ENCODE measurements around the gene SYNDIG1.

The SYNDIG1 gene

DNA sequence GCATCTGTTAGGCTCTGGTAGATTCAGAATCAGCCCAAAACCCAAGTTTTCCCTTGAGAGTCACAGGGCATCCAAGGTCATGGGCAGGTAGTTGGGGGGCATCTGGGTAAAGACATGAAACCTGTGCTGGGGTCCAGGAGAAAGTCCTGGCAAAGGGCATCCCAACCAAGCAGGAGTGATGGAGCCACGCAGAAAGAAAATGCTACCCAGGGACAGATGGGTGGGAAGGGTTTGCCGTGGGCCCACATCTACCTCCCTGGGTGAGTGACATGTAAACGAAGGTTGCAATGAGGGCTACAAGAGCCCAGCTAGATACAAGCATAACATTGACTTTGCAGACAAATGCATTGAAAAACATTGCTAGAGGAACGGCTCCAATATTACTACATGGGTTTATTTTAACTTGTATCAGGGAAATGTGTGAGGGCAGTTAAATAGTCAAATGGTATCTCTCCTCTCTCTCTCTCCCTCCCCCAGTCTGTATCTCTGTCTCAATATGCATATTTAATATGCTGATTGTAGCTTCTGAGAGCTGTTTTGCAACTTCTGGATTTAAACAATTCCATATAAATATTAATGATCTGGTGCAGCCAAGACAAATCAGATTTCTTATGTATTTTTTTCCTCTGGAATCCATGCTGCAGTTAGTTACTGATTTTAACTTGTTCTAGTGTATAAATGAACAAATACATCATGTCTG is 135.7 kb downstream of the SYNDIG1 start:
- no peak overlapping the region for H3K18ac ChIP-seq (ENCODE audit: low read length)
- H3K4me1 ChIP-seq (ENCODE audit: control insufficient read depth, low read depth, low read length) = peaks cover 2% of the 10 kb centered on the region
- H3K4me3 ChIP-seq (ENCODE audit: low read length) = no peak overlapping the region
- H3K27me3 ChIP-seq (ENCODE audit: insufficient read depth, low read length, poor library complexity) = no peaks in the 10 kb centered on the region
- no peak for DNase-seq
- no peak overlapping the region for H3K4me2 ChIP-seq (ENCODE audit: low read length)
- no peak overlapping the region for H2AK5ac ChIP-seq (ENCODE audit: low read length)
- no peak overlapping the region for H4K8ac ChIP-seq (ENCODE audit: low read depth, low read length)
- H3K27ac ChIP-seq (ENCODE audit: low read depth, low read length) = no peak overlapping the region
- no peak overlapping the region for H2BK15ac ChIP-seq (replicated peaks; ENCODE audit: low read depth)
- no peak overlapping the region for H4K5ac ChIP-seq (ENCODE audit: low read length)
- H3K79me2 ChIP-seq (ENCODE audit: control insufficient read depth, insufficient read depth, low read length) = no peaks in the 10 kb centered on the region
- H3K4ac ChIP-seq (ENCODE audit: low read depth, low read length) = no peak overlapping the region
- H3K36me3 ChIP-seq (ENCODE audit: control insufficient read depth, insufficient read depth, low read length) = no peaks in the 10 kb centered on the region
- no peak overlapping the region for H2BK5ac ChIP-seq (ENCODE audit: low read length)
- H3K23ac ChIP-seq (ENCODE audit: low read length) = no peak overlapping the region
- H3K56ac ChIP-seq (ENCODE audit: low read length) = no peak overlapping the region
- H3K79me1 ChIP-seq (ENCODE audit: low read length) = no peaks in the 10 kb centered on the region
- H3K9ac ChIP-seq (ENCODE audit: low read length) = no peak overlapping the region
- no peak overlapping the region for H2BK120ac ChIP-seq (ENCODE audit: low read depth, low read length)
- no CpG with 5 or more reads among the region's 4 CpGs for WGBS (ENCODE audit: extremely low coverage, insufficient coverage, low lambda C conversion rate)

DNA sequence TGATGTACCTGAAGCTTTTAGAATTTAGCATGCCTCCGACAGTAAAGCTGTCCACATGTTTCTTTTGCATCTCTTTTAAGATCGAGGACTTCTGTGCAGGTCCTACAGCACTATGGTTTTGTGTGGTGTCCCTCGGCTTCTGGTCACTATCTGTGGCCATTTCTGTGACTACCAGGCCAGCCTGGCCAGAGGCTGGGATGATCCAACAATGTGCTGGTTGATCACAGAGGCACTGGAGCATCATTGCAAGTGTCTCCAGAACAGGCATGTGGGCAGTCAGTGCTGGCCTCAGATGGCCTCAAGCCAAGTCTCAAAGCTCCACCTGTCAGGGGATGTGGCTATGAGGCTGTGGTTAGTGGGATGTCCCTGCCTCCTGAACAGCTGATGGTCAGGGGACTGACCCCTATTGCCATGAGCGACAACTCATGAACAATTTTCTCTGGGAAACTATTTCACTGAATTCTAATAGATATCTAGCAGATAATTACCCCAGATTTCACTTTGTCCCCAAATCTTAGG is 136.6 kb downstream of the SYNDIG1 start:
- Histone ChIP-seq H3K27ac (ENCODE audit: low read depth, low read length) (no peak overlapping the region), H3K79me1 (ENCODE audit: low read length) (no peaks in the 10 kb centered on the region), H3K56ac (ENCODE audit: low read length) (no peak overlapping the region), H2BK5ac (ENCODE audit: low read length) (no peak overlapping the region), H2BK15ac (replicated peaks; ENCODE audit: low read depth) (no peak overlapping the region), H2AK5ac (ENCODE audit: low read length) (no peak overlapping the region), H4K8ac (ENCODE audit: low read depth, low read length) (no peak overlapping the region), H3K27me3 (ENCODE audit: insufficient read depth, low read length, poor library complexity) (no peaks in the 10 kb centered on the region), H3K4me3 (ENCODE audit: low read length) (no peak overlapping the region), H3K4me1 (ENCODE audit: control insufficient read depth, low read depth, low read length) (peaks cover 7% of the 10 kb centered on the region), H2BK120ac (ENCODE audit: low read depth, low read length) (no peak overlapping the region), H3K18ac (ENCODE audit: low read length) (no peak overlapping the region), H3K4ac (ENCODE audit: low read depth, low read length) (no peak overlapping the region), H4K5ac (ENCODE audit: low read length) (no peak overlapping the region), H3K9ac (ENCODE audit: low read length) (no peak overlapping the region), H3K36me3 (ENCODE audit: control insufficient read depth, insufficient read depth, low read length) (no peaks in the 10 kb centered on the region), H3K23ac (ENCODE audit: low read length) (no peak overlapping the region), H3K79me2 (ENCODE audit: control insufficient read depth, insufficient read depth, low read length) (no peaks in the 10 kb centered on the region), H3K4me2 (ENCODE audit: low read length) (no peak overlapping the region)
- WGBS (ENCODE audit: extremely low coverage, insufficient coverage, low lambda C conversion rate) = no CpG with 5 or more reads among the region's 4 CpGs
- DNase-seq = no peak

GRCh38 chr20:24607402-24607801 is 138.0 kb downstream of the SYNDIG1 start:
- Histone ChIP-seq H3K4ac (ENCODE audit: low read depth, low read length) (no peak overlapping the region), H3K27ac (ENCODE audit: low read depth, low read length) (no peak overlapping the region), H2BK120ac (ENCODE audit: low read depth, low read length) (no peak overlapping the region), H3K18ac (ENCODE audit: low read length) (no peak overlapping the region), H3K79me2 (ENCODE audit: control insufficient read depth, insufficient read depth, low read length) (no peaks in the 10 kb centered on the region), H3K4me2 (ENCODE audit: low read length) (no peak overlapping the region), H2AK5ac (ENCODE audit: low read length) (no peak overlapping the region), H3K23ac (ENCODE audit: low read length) (no peak overlapping the region), H3K27me3 (ENCODE audit: insufficient read depth, low read length, poor library complexity) (no peaks in the 10 kb centered on the region), H3K9ac (ENCODE audit: low read length) (no peak overlapping the region), H2BK15ac (replicated peaks; ENCODE audit: low read depth) (no peak overlapping the region), H3K4me3 (ENCODE audit: low read length) (no peak overlapping the region), H3K36me3 (ENCODE audit: control insufficient read depth, insufficient read depth, low read length) (no peaks in the 10 kb centered on the region), H4K8ac (ENCODE audit: low read depth, low read length) (no peak overlapping the region), H4K5ac (ENCODE audit: low read length) (no peak overlapping the region), H3K79me1 (ENCODE audit: low read length) (no peaks in the 10 kb centered on the region), H3K56ac (ENCODE audit: low read length) (no peak overlapping the region), H2BK5ac (ENCODE audit: low read length) (no peak overlapping the region), H3K4me1 (ENCODE audit: control insufficient read depth, low read depth, low read length) (peaks cover 9% of the 10 kb centered on the region)
- no peak for DNase-seq
- WGBS (ENCODE audit: extremely low coverage, insufficient coverage, low lambda C conversion rate) = no CpG with 5 or more reads among the region's 12 CpGs

- Histone ChIP-seq H4K5ac (ENCODE audit: low read length) (no peak overlapping the region), H3K56ac (ENCODE audit: low read length) (no peak overlapping the region), H3K4me2 (ENCODE audit: low read length) (no peak overlapping the region), H3K23ac (ENCODE audit: low read length) (no peak overlapping the region), H3K4me3 (ENCODE audit: low read length) (no peak overlapping the region), H4K8ac (ENCODE audit: low read depth, low read length) (no peak overlapping the region), H2BK5ac (ENCODE audit: low read length) (no peak overlapping the region), H3K27me3 (ENCODE audit: insufficient read depth, low read length, poor library complexity) (no peaks in the 10 kb centered on the region), H3K27ac (ENCODE audit: low read depth, low read length) (no peak overlapping the region), H3K9ac (ENCODE audit: low read length) (no peak overlapping the region), H3K79me1 (ENCODE audit: low read length) (no peaks in the 10 kb centered on the region), H3K36me3 (ENCODE audit: control insufficient read depth, insufficient read depth, low read length) (no peaks in the 10 kb centered on the region), H2BK15ac (replicated peaks; ENCODE audit: low read depth) (no peak overlapping the region), H3K4ac (ENCODE audit: low read depth, low read length) (no peak overlapping the region), H3K4me1 (ENCODE audit: control insufficient read depth, low read depth, low read length) (peaks cover 9% of the 10 kb centered on the region), H3K79me2 (ENCODE audit: control insufficient read depth, insufficient read depth, low read length) (no peaks in the 10 kb centered on the region), H3K18ac (ENCODE audit: low read length) (no peak overlapping the region), H2BK120ac (ENCODE audit: low read depth, low read length) (no peak overlapping the region), H2AK5ac (ENCODE audit: low read length) (no peak overlapping the region)
- WGBS (ENCODE audit: extremely low coverage, insufficient coverage, low lambda C conversion rate) = no CpG with 5 or more reads among the region's 9 CpGs
- DNase-seq = no peak
Observed at GRCh38 chr20:24608926-24609667, 139.7 kb downstream of the SYNDIG1 start.

DNA sequence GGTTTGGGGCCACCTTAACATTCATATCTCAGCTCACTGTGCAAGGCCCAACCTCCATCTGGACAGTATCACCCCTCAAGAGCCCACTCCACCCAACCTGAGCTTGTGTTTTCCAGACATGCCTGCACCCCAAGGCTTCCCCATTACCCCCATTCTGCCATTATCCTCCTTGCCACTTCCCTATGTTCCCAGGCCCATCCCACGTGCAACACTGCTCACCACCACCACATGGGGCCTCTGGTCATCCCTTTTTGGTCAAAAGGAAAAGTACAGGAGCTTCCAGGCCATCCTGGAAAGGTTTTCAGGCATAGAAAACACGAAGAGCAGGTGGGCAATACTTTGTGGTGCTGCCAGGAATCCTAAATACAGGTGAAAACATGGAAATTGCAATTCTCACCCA is 140.3 kb downstream of the SYNDIG1 start:
- H3K79me1 ChIP-seq (ENCODE audit: low read length) = no peaks in the 10 kb centered on the region
- H3K4ac ChIP-seq (ENCODE audit: low read depth, low read length) = no peak overlapping the region
- DNase-seq = peak; percentile 33
- H2BK120ac ChIP-seq (ENCODE audit: low read depth, low read length) = no peak overlapping the region
- H3K56ac ChIP-seq (ENCODE audit: low read length) = no peak overlapping the region
- no peak overlapping the region for H3K9ac ChIP-seq (ENCODE audit: low read length)
- peak overlapping the region; percentile 8 for H3K18ac ChIP-seq (ENCODE audit: low read length)
- no peak overlapping the region for H3K4me3 ChIP-seq (ENCODE audit: low read length)
- H3K36me3 ChIP-seq (ENCODE audit: control insufficient read depth, insufficient read depth, low read length) = no peaks in the 10 kb centered on the region
- no CpG with 5 or more reads among the region's 2 CpGs for WGBS (ENCODE audit: extremely low coverage, insufficient coverage, low lambda C conversion rate)
- H2BK5ac ChIP-seq (ENCODE audit: low read length) = no peak overlapping the region
- H3K4me2 ChIP-seq (ENCODE audit: low read length) = no peak overlapping the region
- H3K79me2 ChIP-seq (ENCODE audit: control insufficient read depth, insufficient read depth, low read length) = no peaks in the 10 kb centered on the region
- H2AK5ac ChIP-seq (ENCODE audit: low read length) = no peak overlapping the region
- H4K8ac ChIP-seq (ENCODE audit: low read depth, low read length) = no peak overlapping the region
- peaks cover 9% of the 10 kb centered on the region for H3K4me1 ChIP-seq (ENCODE audit: control insufficient read depth, low read depth, low read length)
- H4K5ac ChIP-seq (ENCODE audit: low read length) = no peak overlapping the region
- no peaks in the 10 kb centered on the region for H3K27me3 ChIP-seq (ENCODE audit: insufficient read depth, low read length, poor library complexity)
- H2BK15ac ChIP-seq (replicated peaks; ENCODE audit: low read depth) = no peak overlapping the region
- H3K23ac ChIP-seq (ENCODE audit: low read length) = no peak overlapping the region
- no peak overlapping the region for H3K27ac ChIP-seq (ENCODE audit: low read depth, low read length)

Data from mesendoderm (in vitro differentiated cells).